K562 (cell line): ENCODE measurements around the gene PSAP. TPM values are rescaled to one million over a fixed set of nuclear protein-coding genes. Genes with fewer than 3 reads are reported as not detected.
A peak's percentile ranks its signal among the peaks of the same experiment; 100 is the strongest.

Source experiments
- GABPA ChIP-seq: fragments of 200-800 bp; sonication (Bioruptor generic); conservative IDR thresholded peaks from 2 replicates; pipeline ENCODE4 v1.6.1; 2016; ENCODE audit warnings: low read depth, missing genetic modification characterization, missing compliant biosample characterization
- HDAC2 ChIP-seq: fragments of 450-650 bp; IDR thresholded peaks from 2 replicates; pipeline ENCODE4 v1.6.1; 2016; ENCODE audit warnings: mild to moderate bottlenecking
- MECOM ChIP-seq: fragments of 250-450 bp; sonication (Bioruptor Pico); IDR thresholded peaks from 2 replicates; pipeline ENCODE4 v1.8.0; 2022; ENCODE audit warnings: inconsistent platforms
- RBM25 ChIP-seq: fragments of 200-400 bp; formaldehyde crosslinking; IDR thresholded peaks from 2 replicates; pipeline ENCODE4 v1.6.1; 2018; ENCODE audit warnings: low read length, low read depth, moderate library complexity; ENCODE audit not compliant: severe bottlenecking
- SAFB ChIP-seq: fragments of 200-400 bp; formaldehyde crosslinking; IDR thresholded peaks from 2 replicates; pipeline ENCODE4 v1.6.1; 2017; ENCODE audit warnings: low read depth, low read length, borderline replicate concordance
- TOE1 ChIP-seq, 2 experiments: fragments of 450-650 bp in 1 of 2; sonication (generic) in 1 of 2; formaldehyde crosslinking in 1 of 2; IDR thresholded peaks; 2 replicates each; pipeline versions ENCODE4 v1.7.1 to v1.8.0; 2016 to 2022; ENCODE audit warnings: borderline replicate concordance in 2 of 2, mild to moderate bottlenecking in 2 of 2, antibody characterized with exemption in 1 of 2, inconsistent platforms in 1 of 2, low read depth in 1 of 2, missing genetic modification reagents in 1 of 2, moderate library complexity in 1 of 2
- XRCC5 ChIP-seq: fragments of 200-400 bp; formaldehyde crosslinking; IDR thresholded peaks from 2 replicates; pipeline ENCODE4 v1.6.1; 2017; ENCODE audit warnings: low read depth, mild to moderate bottlenecking, low read length
- ZBTB26 ChIP-seq: fragments of 450-650 bp; formaldehyde crosslinking; IDR thresholded peaks from 2 replicates; pipeline ENCODE4 v1.4.0; 2022; ENCODE audit warnings: missing genetic modification characterization
- ZKSCAN1 ChIP-seq: fragments of 150-350 bp; IDR thresholded peaks from 2 replicates; pipeline ENCODE4 v1.6.1; 2016; ENCODE audit warnings: low read depth, low read length
- ZNF133 ChIP-seq: fragments of 250-450 bp; sonication (Bioruptor Pico); IDR thresholded peaks from 2 replicates; pipeline ENCODE4 v1.4.0; 2020; ENCODE audit warnings: mild to moderate bottlenecking
- ZNF175 ChIP-seq: fragments of 200-800 bp; sonication (Bioruptor generic); IDR thresholded peaks from 2 replicates; pipeline ENCODE4 v1.6.1; 2016; ENCODE audit warnings: low read depth, mild to moderate bottlenecking, missing genetic modification characterization, missing compliant biosample characterization
- ZNF23 ChIP-seq: fragments of 250-450 bp; sonication (Bioruptor Pico); IDR thresholded peaks from 2 replicates; pipeline ENCODE4 v1.4.0; 2020; ENCODE audit warnings: mild to moderate bottlenecking
- ZNF318 ChIP-seq, 2 experiments: fragments of 450-650 bp; IDR thresholded peaks; 2 replicates each; pipeline ENCODE4 v1.6.1; 2016; ENCODE audit warnings: mild to moderate bottlenecking in 2 of 2, borderline replicate concordance in 1 of 2, low read depth in 1 of 2, moderate library complexity in 1 of 2
- ZNF324 ChIP-seq: fragments of 250-450 bp; sonication (Bioruptor Pico); IDR thresholded peaks from 2 replicates; pipeline ENCODE4 v1.4.0; 2020; ENCODE audit warnings: mild to moderate bottlenecking
- ZNF77 ChIP-seq: fragments of 250-450 bp; sonication (Bioruptor Pico); IDR thresholded peaks from 2 replicates; pipeline ENCODE4 v1.5.0; 2020
- polyA plus RNA-seq, 8 experiments: library from polyadenylated mRNA; depleted of rRNA in 4 of 8; stranded (reverse) in 5 of 8; unstranded in 3 of 8; fragments of >200 nt; fragmentation: Nextera tagmentation in 2 of 8; fragmentation: Illumina TruSeq in 1 of 8; extraction: Ambion mirVana in 2 of 8; extraction: Trizol in 1 of 8; gene quantifications; 2 replicates each; pipeline versions ENCODE4 v1.2.1 to v1.2.3, GENCODE V29; 2011 to 2014; ENCODE audit warnings: inconsistent platforms in 1 of 8, missing spikeins in 1 of 8
- total RNA-seq, 7 experiments: library from RNA; depleted of rRNA in 6 of 7; stranded (reverse); fragments of >200 nt in 6 of 7; fragmentation: Illumina TruSeq in 2 of 7; extraction: Trizol in 2 of 7; gene quantifications; 2 replicates each; pipeline versions ENCODE4 v1.2.1 to v1.2.3, GENCODE V29; 2011 to 2021; ENCODE audit warnings: low replicate concordance in 1 of 7
- TF ChIP-seq, protein P1 (sequence below): fragments of 200-800 bp; sonication (Bioruptor generic); IDR thresholded peaks from 2 replicates; pipeline ENCODE4 v1.6.1; 2017; ENCODE audit warnings: missing genetic modification characterization, missing compliant biosample characterization

PSAP gene
- total and polyA plus RNA-seq, 9 of the 15 experiments (the other 6 are each of a cell fraction or from before 2014, with no cell fraction given), result 245 to 700 (median 429) TPM

DNA sequence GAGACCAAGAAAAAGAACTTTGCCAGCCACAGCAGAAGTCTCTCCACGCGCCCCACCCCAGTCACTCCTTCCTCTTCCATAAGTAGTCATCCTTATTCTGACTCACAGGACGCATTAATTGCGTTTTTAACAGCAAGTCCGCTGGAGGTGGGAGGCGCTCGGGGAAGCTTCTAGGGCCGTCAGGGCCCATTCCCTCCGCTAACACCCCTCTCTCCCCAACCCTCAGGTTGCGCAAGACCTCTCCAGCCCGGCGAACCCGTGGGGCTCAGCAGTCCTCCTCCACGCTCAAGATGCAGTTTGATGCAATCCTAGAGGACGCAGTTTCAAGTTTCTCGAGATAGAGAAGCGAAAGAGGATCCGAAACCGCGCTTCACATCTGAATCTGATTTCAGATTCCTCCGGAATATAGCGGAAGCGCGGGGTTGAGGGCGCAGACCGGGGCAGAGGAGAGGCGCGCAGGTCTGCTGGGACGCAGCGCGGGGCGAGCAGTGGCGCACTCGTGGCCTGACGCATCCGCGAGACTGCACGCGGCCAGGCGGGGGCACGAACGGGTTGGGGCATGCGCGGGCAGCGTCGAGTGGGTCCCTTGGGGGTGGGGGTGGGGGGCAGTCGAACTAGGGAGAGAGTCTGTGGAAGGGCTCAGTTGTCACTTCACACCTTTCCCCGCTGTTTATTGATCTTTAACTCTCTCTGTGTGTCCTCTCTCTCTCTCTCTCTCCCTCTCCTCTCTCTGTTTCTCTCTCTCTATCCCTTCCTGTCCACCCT, 37.8 kb upstream of the PSAP start (continued):
- TF ChIP-seq ZBTB26 (CRISPR knock-in tag) (0 out of 2 replicates have a peak, but pooled peaks have one; percentile 65), ZNF175 (CRISPR knock-in tag) (peak; percentile 53; the same call in 1 of the 2 replicates), ZNF133 (CRISPR knock-in tag) (no peak), ZNF77 (CRISPR knock-in tag) (no peak), ZNF318 (IDR thresholded peaks at IDR 0.05; ENCODE audit: borderline replicate concordance in 1 of 2, low read depth in 1 of 2) (peak in 1 of 2 experiments; percentile 77; a peak in 2 of 4 replicates), ZNF324 (CRISPR knock-in tag) (no peak), ZKSCAN1 (0 out of 2 replicates have a peak, but pooled peaks have one; percentile 54), GABPA (tag) (peak; percentile 55), ZNF23 (CRISPR knock-in tag) (no peak), SAFB (peak; percentile 60; the same call in 1 of the 2 replicates), HDAC2 (peak; percentile 98), TOE1 (IDR thresholded peaks at IDR 0.05; ENCODE audit: borderline replicate concordance) (0 out of 2 replicates have a peak, but pooled peaks have one; percentile 21), TOE1 (CRISPR knock-in tag; IDR thresholded peaks at IDR 0.05; ENCODE audit: borderline replicate concordance, low read depth) (no peak), XRCC5 (no peak), MECOM (CRISPR knock-in tag) (no peak), RBM25 (no peak)
- TF ChIP-seq, protein P1, sequence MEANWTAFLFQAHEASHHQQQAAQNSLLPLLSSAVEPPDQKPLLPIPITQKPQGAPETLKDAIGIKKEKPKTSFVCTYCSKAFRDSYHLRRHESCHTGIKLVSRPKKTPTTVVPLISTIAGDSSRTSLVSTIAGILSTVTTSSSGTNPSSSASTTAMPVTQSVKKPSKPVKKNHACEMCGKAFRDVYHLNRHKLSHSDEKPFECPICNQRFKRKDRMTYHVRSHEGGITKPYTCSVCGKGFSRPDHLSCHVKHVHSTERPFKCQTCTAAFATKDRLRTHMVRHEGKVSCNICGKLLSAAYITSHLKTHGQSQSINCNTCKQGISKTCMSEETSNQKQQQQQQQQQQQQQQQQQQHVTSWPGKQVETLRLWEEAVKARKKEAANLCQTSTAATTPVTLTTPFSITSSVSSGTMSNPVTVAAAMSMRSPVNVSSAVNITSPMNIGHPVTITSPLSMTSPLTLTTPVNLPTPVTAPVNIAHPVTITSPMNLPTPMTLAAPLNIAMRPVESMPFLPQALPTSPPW (CRISPR knock-in tag), result peak; percentile 83
